GM18951 (cell line): ENCODE results near the gene ERCC6.

Experiments used
- POLR2A ChIP-seq: IDR thresholded peaks from 4 replicates; pipeline ENCODE4 v1.6.1; 2011; ENCODE audit warnings: mild to moderate bottlenecking; ENCODE audit not compliant: insufficient read length, insufficient read depth; ENCODE audit errors: extremely low read depth
- in situ Hi-C: fragments of 300-500 bp; cut with MboI; formaldehyde crosslinking; loops from one replicate; pipeline ENCODE4 v1.12.0; 2022; ENCODE audit warnings: low sequenced_read_pairs, mixed read lengths, inconsistent platforms; ENCODE audit not compliant: unreplicated experiment

The ERCC6 gene

GRCh38 chr10:49488056-49488717 lies 50.7 kb downstream of the ERCC6 start:
- in situ Hi-C loops = no loop called here
- TF ChIP-seq POLR2A = no peak

GRCh38 chr10:49486738-49487137 lies 52.2 kb downstream of the ERCC6 start:
- no peak for TF ChIP-seq POLR2A
- in situ Hi-C loops = no loop called here

GRCh38 chr10:49486009-49486408 lies 52.9 kb downstream of the ERCC6 start:
- TF ChIP-seq POLR2A = no peak
- in situ Hi-C loops = no loop called here

GRCh38 chr10:49484486-49485235 lies 54.3 kb downstream of the ERCC6 start:
- in situ Hi-C loops = no loop called here
- no peak for TF ChIP-seq POLR2A

- TF ChIP-seq POLR2A = no peak
- in situ Hi-C loops = no loop called here
These were observed 60.1 kb downstream of the ERCC6 start for GRCh38 chr10:49478819-49479218.

GRCh38 chr10:49474901-49475300 lies 64.0 kb downstream of the ERCC6 start:
- no peak for TF ChIP-seq POLR2A
- in situ Hi-C loops = no loop called here

- TF ChIP-seq POLR2A = no peak
- in situ Hi-C loops = no loop called here
These were observed 67.4 kb downstream of the ERCC6 start for GRCh38 chr10:49471532-49471931.

- TF ChIP-seq POLR2A = no peak
- in situ Hi-C loops = no loop called here
These were observed 73.2 kb downstream of the ERCC6 start for GRCh38 chr10:49465736-49466135.
